ENCODE data around the gene ATE1.
A peak's percentile ranks its signal among the peaks of the same experiment; 100 is the strongest.
"Not testable (repeated sequence)": the region's sequence is repeated elsewhere in the genome, so short reads cannot be mapped to it uniquely, and the experiment has no call there.

ATE1 gene

GRCh38 chr10:121927841-121928527, at the start of gene ATE1:
ATE1 (minus strand) TSS chr10:121928031; CDS start chr10:121927949, 82 bp downstream.
- DNase-seq (ENCODE audit: low read depth), result peak; percentile 74

GRCh38 chr10:121976607-121977006, 48.8 kb upstream of the ATE1 start:
- no peak for DNase-seq (ENCODE audit: low read depth)

- DNase-seq (ENCODE audit: low read depth), result no peak
Observed at GRCh38 chr10:121975295-121976086, 47.7 kb upstream of the ATE1 start.

GRCh38 chr10:121974535-121975294, 46.9 kb upstream of the ATE1 start, which contains the start of gene NSMCE4A:
NSMCE4A (minus strand) TSS chr10:121975217; CDS start chr10:121975165, 52 bp downstream.
- DNase-seq (ENCODE audit: low read depth), result peak; percentile 53

GRCh38 chr10:121974019-121974534, 46.2 kb upstream of the ATE1 start:
- DNase-seq (ENCODE audit: low read depth), result no peak

- not testable (repeated sequence) for DNase-seq (ENCODE audit: low read depth)
Observed at GRCh38 chr10:121969086-121969485, 41.3 kb upstream of the ATE1 start.

- no peak for DNase-seq (ENCODE audit: low read depth)
Observed at GRCh38 chr10:121965996-121966395, 38.2 kb upstream of the ATE1 start.

GRCh38 chr10:121961456-121961855, 33.6 kb upstream of the ATE1 start:
- no peak for DNase-seq (ENCODE audit: low read depth)

- no peak for DNase-seq (ENCODE audit: low read depth)
Observed at GRCh38 chr10:121959671-121960070, 31.8 kb upstream of the ATE1 start.

GRCh38 chr10:121956111-121957061, 28.6 kb upstream of the ATE1 start:
- no peak for DNase-seq (ENCODE audit: low read depth)

- DNase-seq (ENCODE audit: low read depth), result no peak
Observed at GRCh38 chr10:121952226-121952625, 24.4 kb upstream of the ATE1 start.

GRCh38 chr10:121949451-121949850, 21.6 kb upstream of the ATE1 start:
- DNase-seq (ENCODE audit: low read depth), result no peak

GRCh38 chr10:121949049-121949448, 21.2 kb upstream of the ATE1 start:
- DNase-seq (ENCODE audit: low read depth), result no peak

- no peak for DNase-seq (ENCODE audit: low read depth)
Observed at GRCh38 chr10:121947343-121948330, 19.8 kb upstream of the ATE1 start.

GRCh38 chr10:121942749-121943416, 15.1 kb upstream of the ATE1 start:
- no peak for DNase-seq (ENCODE audit: low read depth)

- DNase-seq (ENCODE audit: low read depth), result no peak
Observed at GRCh38 chr10:121941532-121941931, 13.7 kb upstream of the ATE1 start.

- DNase-seq (ENCODE audit: low read depth), result no peak
Observed at GRCh38 chr10:121936295-121936694, 8.5 kb upstream of the ATE1 start.

- no peak for DNase-seq (ENCODE audit: low read depth)
Observed at GRCh38 chr10:121935702-121936101, 7.9 kb upstream of the ATE1 start.

Measured in activated T-cell treated with anti-CD3 and anti-CD28 coated beads for 1 hour (primary cell).